ENCODE measurements around the gene MSRB1.
A peak's percentile ranks its signal among the peaks of the same experiment; 100 is the strongest.

MSRB1 gene

DNA sequence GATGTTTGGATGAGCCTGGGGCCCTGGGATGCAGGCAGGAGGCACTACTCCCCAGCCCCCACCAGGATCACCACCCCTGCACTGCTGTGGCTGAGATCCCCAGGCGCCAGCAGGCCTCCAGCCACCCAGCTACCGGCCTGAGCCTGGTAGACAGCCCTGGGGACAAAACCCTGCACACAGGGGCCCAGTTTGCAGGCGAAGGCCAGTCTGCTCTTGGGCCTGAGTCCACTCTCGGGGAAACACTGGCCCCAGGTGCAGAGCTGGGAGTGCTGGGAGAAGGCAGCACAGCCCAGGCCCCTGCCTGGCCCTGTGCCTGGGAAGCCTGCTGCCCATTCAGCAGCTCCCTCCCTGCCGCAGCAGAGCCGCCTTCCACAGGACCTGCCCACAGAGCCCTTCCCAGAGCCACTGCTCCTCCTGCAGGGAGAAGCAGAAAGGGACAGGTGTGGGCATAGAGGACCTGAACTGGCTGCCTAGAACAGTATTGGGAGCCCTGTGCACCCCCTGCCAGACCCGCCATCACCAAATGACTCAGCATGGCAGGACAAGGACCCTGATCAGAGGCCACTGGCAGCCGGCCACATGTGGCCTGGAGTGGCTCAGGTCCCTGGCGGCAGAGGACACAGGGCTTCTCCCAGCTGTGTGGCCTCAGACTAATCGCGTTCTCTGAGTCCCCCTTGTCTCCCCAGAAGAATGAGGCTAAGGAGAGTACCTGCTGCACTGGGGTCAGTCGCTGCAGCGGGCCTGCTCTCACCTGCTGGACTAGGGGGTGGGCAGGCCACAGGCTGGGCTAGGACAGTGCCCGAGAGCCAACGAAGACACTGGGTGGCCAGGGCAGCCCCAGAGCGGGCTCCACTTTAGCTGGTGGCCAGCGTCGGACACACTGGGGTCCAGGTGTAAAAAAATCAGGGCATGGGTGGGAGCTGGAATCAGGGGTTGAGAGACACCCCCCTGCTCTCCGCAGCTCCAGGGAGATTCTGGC is 10.7 kb downstream of the MSRB1 start:
- Histone ChIP-seq H2AFZ (ENCODE audit: low read depth) (no peak overlapping the region), H3K27ac (no peak overlapping the region)

DNA sequence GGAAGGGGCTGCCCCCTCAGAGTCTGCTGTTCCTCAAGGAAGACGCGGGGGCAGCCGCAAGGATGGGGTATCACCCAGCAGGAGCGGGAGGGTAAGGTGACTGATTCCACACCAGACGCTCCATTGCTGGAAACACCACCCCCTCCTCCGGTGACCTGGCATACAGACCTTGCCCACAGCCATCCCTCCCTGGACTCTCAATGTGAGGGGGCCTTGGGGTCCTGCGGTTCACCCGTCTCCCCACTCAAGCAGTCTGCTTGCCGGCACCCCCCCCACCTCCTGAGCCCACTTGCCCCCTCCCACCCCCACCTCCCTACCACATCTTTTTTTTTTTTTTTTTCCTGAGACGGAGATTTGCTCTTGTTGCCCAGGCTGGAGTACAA is 12.7 kb downstream of the MSRB1 start:
- Histone ChIP-seq H3K27me3 (ENCODE audit: insufficient read depth, low read depth) (peaks cover 33% of the 10 kb centered on the region; the same call in 1 of the 2 replicates), H3K9ac (no peak overlapping the region), H3K4me1 (ENCODE audit: low read depth, poor library complexity, severe bottlenecking) (peaks cover 3% of the 10 kb centered on the region), H4K20me1 (ENCODE audit: insufficient read depth) (no peaks in the 10 kb centered on the region), H3K4me2 (no peak overlapping the region), H3K4me3 (IDR thresholded peaks at IDR 0.05; ENCODE audit: insufficient read depth, low read depth, low read length) (no peak overlapping the region), H3K79me2 (ENCODE audit: insufficient read depth, low read depth) (no peaks in the 10 kb centered on the region), H3K36me3 (ENCODE audit: insufficient read depth) (no peaks in the 10 kb centered on the region), H3K27ac (no peak overlapping the region), H2AFZ (ENCODE audit: low read depth) (peak overlapping the region; percentile 98)
- TF ChIP-seq, protein P1, sequence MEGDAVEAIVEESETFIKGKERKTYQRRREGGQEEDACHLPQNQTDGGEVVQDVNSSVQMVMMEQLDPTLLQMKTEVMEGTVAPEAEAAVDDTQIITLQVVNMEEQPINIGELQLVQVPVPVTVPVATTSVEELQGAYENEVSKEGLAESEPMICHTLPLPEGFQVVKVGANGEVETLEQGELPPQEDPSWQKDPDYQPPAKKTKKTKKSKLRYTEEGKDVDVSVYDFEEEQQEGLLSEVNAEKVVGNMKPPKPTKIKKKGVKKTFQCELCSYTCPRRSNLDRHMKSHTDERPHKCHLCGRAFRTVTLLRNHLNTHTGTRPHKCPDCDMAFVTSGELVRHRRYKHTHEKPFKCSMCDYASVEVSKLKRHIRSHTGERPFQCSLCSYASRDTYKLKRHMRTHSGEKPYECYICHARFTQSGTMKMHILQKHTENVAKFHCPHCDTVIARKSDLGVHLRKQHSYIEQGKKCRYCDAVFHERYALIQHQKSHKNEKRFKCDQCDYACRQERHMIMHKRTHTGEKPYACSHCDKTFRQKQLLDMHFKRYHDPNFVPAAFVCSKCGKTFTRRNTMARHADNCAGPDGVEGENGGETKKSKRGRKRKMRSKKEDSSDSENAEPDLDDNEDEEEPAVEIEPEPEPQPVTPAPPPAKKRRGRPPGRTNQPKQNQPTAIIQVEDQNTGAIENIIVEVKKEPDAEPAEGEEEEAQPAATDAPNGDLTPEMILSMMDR (conservative IDR thresholded peaks at IDR 0.05; ENCODE audit: low read depth, low read length): no peak

More for the DNA sequence above, 10.7 kb downstream of the MSRB1 start:
- Histone ChIP-seq H3K36me3 (ENCODE audit: insufficient read depth) (no peaks in the 10 kb centered on the region), H3K27me3 (ENCODE audit: insufficient read depth, low read depth) (peaks cover 21% of the 10 kb centered on the region; the same call in 1 of the 2 replicates), H4K20me1 (ENCODE audit: insufficient read depth) (no peaks in the 10 kb centered on the region), H3K4me2 (no peak overlapping the region), H3K79me2 (ENCODE audit: insufficient read depth, low read depth) (no peaks in the 10 kb centered on the region), H3K4me1 (ENCODE audit: low read depth, poor library complexity, severe bottlenecking) (peaks cover 3% of the 10 kb centered on the region), H3K4me3 (IDR thresholded peaks at IDR 0.05; ENCODE audit: insufficient read depth, low read depth, low read length) (no peak overlapping the region), H3K9ac (no peak overlapping the region)
- TF ChIP-seq, protein P1 (conservative IDR thresholded peaks at IDR 0.05; ENCODE audit: low read depth, low read length): no peak

DNA sequence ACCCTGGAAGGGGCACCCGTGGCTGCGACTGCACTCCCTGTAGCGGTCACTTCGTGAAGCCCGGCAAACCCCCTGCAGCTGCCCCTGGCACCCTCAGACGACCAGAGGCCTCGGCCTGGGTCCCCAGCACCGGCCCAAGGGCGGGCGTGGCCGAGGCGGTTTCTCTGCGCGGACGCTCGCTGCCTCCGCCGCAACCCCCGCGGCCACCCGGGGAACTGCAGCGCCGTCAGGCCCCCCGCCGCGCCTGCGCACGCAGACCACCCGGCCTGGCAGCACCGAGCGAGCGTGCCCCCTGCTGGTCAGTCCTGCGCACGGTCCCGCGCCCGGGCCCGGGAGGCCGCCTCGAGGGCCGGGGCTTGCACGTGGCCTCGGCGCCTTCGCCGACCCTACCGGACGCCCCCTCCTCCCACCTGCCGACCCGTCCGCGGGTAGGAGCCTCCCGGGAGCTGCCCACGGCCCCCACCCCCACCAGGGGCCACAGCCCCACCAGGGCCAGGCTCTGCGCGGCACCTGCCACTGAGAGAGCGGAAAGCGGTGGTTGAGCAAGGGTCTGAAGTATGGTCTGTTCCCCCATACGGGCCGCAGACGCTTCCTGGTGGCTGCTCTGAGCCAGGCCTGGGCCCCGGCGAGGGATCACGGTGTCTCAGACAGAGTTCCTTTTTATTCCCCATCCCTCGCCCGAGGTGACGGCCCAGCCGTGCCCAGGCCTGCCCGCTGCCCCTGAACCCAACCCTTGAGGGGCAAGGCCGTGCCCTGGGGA is 13.2 kb downstream of the MSRB1 start:
- H3K9ac ChIP-seq: peak overlapping the region; percentile 37; the same call in 1 of the 2 replicates
- H3K27ac ChIP-seq: no peak overlapping the region
- no peaks in the 10 kb centered on the region for H3K79me2 ChIP-seq (ENCODE audit: insufficient read depth, low read depth)

DNA sequence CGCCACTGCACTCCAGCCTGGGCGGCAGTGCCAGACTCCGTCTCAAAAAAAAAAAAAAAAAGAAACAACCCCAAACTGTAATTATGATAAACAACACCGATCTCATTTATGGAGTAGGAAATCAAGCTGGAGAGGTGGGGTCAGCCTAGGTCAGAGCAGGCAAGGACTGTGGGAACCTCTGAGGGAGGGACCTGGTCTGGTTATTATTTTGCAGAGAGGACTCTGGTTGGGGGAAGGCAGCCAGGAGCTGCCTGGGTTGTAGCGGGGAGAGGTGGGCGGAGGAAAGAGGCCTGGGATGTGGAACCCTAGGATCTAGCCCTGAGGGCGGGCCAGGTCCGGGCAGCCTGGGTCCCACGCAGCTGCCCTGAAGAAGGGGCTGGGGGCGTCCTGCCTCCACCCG is 13.9 kb downstream of the MSRB1 start:
- no peak overlapping the region for H3K27ac ChIP-seq
- H3K9ac ChIP-seq: peak overlapping the region; percentile 37; the same call in 1 of the 2 replicates

More for the DNA sequence above, 13.2 kb downstream of the MSRB1 start:
- Histone ChIP-seq H3K27me3 (ENCODE audit: insufficient read depth, low read depth) (peaks cover 37% of the 10 kb centered on the region), H2AFZ (ENCODE audit: low read depth) (peak overlapping the region; percentile 98), H3K4me3 (IDR thresholded peaks at IDR 0.05; ENCODE audit: insufficient read depth, low read depth, low read length) (no peak overlapping the region), H3K4me1 (ENCODE audit: low read depth, poor library complexity, severe bottlenecking) (peaks cover 3% of the 10 kb centered on the region), H3K36me3 (ENCODE audit: insufficient read depth) (no peaks in the 10 kb centered on the region), H4K20me1 (ENCODE audit: insufficient read depth) (no peaks in the 10 kb centered on the region), H3K4me2 (peak overlapping the region; percentile 51)
- TF ChIP-seq, protein P1 (conservative IDR thresholded peaks at IDR 0.05; ENCODE audit: low read depth, low read length): peak; percentile 88

More for the DNA sequence above, 13.9 kb downstream of the MSRB1 start:
- peak overlapping the region; percentile 19 for H3K4me2 ChIP-seq
- H3K36me3 ChIP-seq (ENCODE audit: insufficient read depth): no peaks in the 10 kb centered on the region
- peak overlapping the region; percentile 98 for H2AFZ ChIP-seq (ENCODE audit: low read depth)
- no peaks in the 10 kb centered on the region for H4K20me1 ChIP-seq (ENCODE audit: insufficient read depth)
- TF ChIP-seq, protein P1 (conservative IDR thresholded peaks at IDR 0.05; ENCODE audit: low read depth, low read length): no peak
- H3K4me3 ChIP-seq (IDR thresholded peaks at IDR 0.05; ENCODE audit: insufficient read depth, low read depth, low read length): no peak overlapping the region
- no peaks in the 10 kb centered on the region for H3K79me2 ChIP-seq (ENCODE audit: insufficient read depth, low read depth)
- H3K4me1 ChIP-seq (ENCODE audit: low read depth, poor library complexity, severe bottlenecking): peaks cover 3% of the 10 kb centered on the region
- H3K27me3 ChIP-seq (ENCODE audit: insufficient read depth, low read depth): peaks cover 43% of the 10 kb centered on the region
